T-helper 22 cell (primary cell): ENCODE data around the gene MAPRE3.
A peak's percentile ranks its signal among the peaks of the same experiment; 100 is the strongest.

Source experiments
- DNase-seq: peaks from one replicate; pipeline ENCODE4 v3.0.0-alpha.2; 2020; ENCODE audit warnings: low read depth

The MAPRE3 gene

GRCh38 chr2:27014771-27015433, 44.5 kb downstream of the MAPRE3 start:
- DNase-seq = no peak

- no peak for DNase-seq
Observed at GRCh38 chr2:27016801-27017325, 46.4 kb downstream of the MAPRE3 start.

GRCh38 chr2:27018142-27018541, 47.7 kb downstream of the MAPRE3 start:
- DNase-seq = no peak

GRCh38 chr2:27019459-27019858, 49.0 kb downstream of the MAPRE3 start:
- DNase-seq = no peak

GRCh38 chr2:27019931-27020855, 49.8 kb downstream of the MAPRE3 start:
- DNase-seq = no peak

GRCh38 chr2:27021253-27022049, 51.0 kb downstream of the MAPRE3 start:
- DNase-seq = no peak

- DNase-seq = no peak
Observed at GRCh38 chr2:27023740-27024139, 53.3 kb downstream of the MAPRE3 start.

- DNase-seq = no peak
Observed at GRCh38 chr2:27024188-27024587, 53.8 kb downstream of the MAPRE3 start.

- DNase-seq = no peak
Observed at GRCh38 chr2:27024812-27025211, 54.4 kb downstream of the MAPRE3 start.

GRCh38 chr2:27025281-27025800, 54.9 kb downstream of the MAPRE3 start:
- no peak for DNase-seq

GRCh38 chr2:27025861-27026851, 55.7 kb downstream of the MAPRE3 start:
- no peak for DNase-seq

- no peak for DNase-seq
Observed at GRCh38 chr2:27027211-27027651, 56.8 kb downstream of the MAPRE3 start.

- no peak for DNase-seq
Observed at GRCh38 chr2:27029051-27029450, 58.6 kb downstream of the MAPRE3 start.

- peak; percentile 63 for DNase-seq
Observed at GRCh38 chr2:27032495-27033252, 62.2 kb downstream of the MAPRE3 start, which contains the start of gene TMEM214. TMEM214 (plus strand) TSS chr2:27032965; CDS start chr2:27033016, 51 bp downstream.

- DNase-seq = no peak
Observed at GRCh38 chr2:27033253-27033852, 62.9 kb downstream of the MAPRE3 start.

GRCh38 chr2:27038012-27038411, 67.6 kb downstream of the MAPRE3 start:
- no peak for DNase-seq

- DNase-seq = no peak
Observed at GRCh38 chr2:27038631-27039339, 68.3 kb downstream of the MAPRE3 start.

- no peak for DNase-seq
Observed at GRCh38 chr2:27039426-27039825, 69.0 kb downstream of the MAPRE3 start.

- DNase-seq = no peak
Observed at GRCh38 chr2:27039871-27040270, 69.4 kb downstream of the MAPRE3 start.
